CD4-positive, alpha-beta T cell treated with Interleukin-12 subunit alpha and Interleukin-12 subunit beta, for 1 hour (primary cell): Measurements from ENCODE around the gene DOCK2.

Source experiments
- DNase-seq: peaks from one replicate; pipeline ENCODE4 v3.0.0-alpha.2; 2020

Gene DOCK2

DNA sequence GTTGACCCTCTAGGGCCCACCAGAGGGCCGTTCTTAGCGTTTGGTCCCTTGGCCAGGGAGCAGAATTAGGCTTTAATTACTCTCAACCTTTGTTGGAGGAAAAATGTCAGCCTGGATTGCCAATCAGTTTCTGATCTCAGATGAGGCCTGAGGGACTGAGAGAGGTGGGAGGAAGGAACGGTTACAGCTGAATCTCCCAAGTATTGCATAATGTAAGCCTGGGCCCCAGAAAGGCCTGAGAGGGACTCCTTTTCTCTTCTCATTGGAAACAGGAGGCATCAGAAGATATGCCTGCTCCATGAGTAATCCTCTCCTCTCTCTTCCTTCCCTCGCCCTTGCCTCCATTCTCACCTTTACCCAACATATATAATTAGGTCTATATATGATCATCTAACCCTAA is 237.5 kb downstream of the DOCK2 start:
- no peak for DNase-seq

DNA sequence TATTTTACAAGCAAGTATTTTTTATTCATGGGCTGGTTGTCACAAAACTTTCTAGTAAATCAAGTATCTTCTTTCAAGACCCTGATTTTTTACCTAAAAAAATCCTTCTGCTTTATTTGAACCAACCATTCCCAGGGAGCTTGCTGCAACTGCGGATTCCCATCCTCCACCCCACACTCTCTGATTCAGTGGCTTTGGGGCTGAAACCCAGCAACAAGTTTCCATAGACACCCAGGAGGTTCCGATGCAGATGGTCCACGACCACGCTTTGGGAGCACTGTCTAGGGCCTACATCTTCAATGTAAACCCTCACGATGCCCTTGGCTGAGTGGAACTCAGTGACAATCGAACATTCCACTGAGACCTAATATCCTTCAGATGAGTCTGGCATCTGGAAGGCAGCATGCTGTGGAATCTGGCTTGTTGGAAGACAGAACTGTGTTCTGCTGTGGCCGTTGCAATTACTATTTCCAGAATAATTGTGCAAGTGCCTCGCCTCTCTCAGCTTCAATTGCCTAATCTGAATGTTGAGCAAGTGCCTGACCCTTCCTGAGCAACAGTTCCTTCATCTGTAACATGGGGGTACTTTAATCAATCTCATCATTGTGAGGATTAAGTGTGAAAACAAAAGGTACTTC is 238.1 kb downstream of the DOCK2 start:
- DNase-seq = no peak

DNA sequence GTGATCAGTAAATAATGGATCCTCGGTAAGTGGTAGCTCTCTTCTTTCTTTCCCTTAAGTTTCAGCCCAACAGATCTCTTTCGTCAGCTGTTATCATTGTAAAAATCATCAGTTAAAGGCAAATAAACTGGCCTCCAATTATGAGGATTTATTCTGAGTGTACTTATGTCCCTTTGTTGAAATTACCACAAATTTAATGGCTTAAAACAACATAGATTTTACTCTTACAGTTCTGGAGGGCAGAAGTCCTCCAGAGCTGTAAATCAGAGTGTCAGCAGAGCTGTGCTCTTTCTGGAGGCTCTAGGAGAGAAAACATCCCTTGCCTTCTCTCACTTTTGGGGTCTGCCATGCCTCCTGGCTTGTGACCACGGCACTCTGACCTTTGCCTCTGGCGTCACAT is 238.7 kb downstream of the DOCK2 start:
- no peak for DNase-seq

DNA sequence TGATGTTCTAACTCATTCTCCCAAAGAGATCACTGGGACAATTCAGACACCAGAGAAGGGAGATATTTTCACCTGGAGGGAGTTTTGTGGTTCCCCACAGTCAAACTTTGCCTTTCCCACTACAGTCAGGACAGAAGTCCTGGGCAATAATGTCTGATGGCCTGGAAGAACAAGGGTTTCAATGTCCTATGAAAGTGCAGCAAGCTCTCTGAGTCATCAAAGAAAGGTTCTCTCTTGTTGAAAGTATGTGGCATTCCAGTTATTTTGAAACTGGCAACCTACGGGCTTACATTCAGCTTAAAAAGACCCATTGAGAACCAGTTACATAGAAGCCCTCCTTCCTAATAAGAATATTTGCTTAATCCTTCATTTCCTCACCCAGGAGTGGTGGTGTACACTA is 239.3 kb downstream of the DOCK2 start:
- DNase-seq = no peak

DNA sequence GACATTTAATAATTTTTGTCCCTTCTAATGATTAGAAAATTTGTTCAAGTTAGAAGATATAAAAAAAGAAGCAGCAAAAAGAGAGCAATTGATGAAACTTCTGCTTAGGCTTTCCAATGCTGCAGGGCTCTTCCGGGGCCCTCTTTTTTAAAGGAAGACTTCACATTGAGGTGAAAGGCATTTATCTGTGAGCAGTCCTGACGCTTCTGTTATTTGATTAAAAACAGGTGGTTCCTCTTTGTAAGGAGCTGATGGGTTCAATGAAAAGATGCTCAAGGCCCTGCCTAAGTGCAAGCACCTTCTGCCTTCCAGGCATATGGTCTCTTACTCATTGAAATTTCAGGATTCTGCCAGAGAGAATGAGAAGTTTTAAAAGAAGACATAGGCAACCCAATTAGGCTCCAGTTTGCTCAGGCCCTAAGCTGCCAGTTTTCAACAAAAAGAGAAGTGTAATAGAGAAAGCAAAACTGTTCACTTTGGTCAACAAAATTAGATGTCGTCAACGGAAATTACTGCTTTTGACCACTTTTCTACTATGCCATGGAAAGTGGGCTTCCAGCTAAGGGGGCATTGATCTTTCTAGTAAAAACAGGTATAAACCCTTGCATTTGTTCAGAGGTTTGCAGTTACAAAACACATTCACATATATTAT is 243.1 kb downstream of the DOCK2 start:
- DNase-seq = no peak

DNA sequence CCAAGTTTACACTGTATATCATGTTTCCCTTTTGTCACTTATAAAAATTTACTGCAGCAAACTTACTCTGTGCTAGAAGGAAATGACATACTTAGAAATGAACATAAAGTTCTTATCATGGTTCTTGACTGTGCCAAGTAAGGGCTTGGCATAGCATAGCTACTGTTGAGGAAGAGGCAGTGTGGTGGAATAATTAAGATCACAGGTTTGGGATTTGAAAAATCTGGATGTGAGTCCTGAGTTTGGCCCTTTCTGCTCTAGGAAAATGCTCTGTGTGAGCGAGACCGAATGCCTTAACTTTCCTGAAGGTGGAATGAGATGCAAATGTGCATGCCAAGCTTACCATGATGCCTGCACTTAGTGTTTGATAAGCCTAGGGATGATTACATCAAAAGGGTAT is 243.7 kb downstream of the DOCK2 start:
- DNase-seq = no peak

DNA sequence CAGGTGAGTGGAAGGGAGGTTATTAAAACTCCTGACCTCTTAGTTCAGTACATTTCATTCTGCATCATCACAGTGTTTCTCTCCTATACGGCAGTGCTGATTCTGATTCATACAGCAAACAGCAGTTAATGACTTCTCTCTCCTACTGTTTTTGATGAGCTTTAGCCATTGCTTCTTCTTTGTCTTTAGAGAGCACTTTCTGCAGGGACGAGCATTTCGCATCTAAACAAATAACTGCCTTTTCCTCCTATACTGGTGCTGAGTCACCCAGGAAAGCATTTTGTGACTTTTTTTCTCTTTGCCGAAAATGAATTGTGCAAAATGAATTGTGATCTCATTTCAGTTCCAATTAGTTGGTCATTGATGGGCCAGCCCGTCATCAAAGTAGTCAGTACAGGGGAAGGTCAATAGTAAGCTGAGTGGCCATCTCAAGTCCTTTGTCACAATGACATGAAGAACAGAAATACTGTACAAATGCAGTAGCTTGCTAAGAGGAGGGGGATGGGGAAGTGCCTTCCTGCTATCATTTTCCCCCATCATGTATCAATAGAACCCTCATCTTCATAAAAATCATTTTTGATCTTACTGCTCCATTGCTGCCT is 244.7 kb downstream of the DOCK2 start:
- no peak for DNase-seq

DNA sequence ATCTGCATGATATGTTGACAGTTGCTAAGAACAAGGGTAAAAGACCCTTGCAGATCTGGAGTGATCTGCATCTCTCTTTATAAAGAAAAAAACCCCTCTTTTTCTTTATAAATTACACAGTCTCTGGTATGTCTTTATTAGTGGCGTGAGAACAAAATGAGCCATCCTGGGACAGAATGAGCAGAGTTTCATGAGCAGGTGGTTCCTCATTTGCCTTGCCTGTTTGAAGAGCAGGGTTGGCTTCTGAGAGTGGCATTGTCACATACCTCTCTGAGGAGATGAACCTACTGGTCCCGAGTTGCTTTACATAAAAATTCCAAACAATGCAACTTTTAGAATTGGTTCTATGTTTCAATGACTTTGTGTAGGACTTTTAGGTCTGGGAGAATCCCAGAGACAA is 249.0 kb downstream of the DOCK2 start:
- DNase-seq = no peak

DNA sequence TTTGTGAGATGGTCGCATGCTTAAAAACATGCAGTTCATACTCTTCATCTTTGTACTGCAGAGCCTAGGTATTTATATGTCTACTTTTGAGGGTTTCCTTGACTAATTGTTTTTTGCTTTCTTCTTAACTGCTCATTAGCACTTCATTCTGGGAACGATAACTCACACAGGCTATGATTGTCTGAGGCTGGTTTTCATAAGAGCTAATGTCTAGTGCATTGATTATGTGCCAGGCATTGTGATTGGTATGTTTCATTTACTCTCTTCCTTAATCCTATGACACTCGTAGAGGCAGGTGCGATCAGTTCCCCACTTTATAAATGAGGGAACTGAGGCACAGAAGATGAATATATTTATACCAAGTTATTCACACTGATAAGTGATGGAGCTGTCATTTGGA is 249.6 kb downstream of the DOCK2 start:
- DNase-seq = no peak

DNA sequence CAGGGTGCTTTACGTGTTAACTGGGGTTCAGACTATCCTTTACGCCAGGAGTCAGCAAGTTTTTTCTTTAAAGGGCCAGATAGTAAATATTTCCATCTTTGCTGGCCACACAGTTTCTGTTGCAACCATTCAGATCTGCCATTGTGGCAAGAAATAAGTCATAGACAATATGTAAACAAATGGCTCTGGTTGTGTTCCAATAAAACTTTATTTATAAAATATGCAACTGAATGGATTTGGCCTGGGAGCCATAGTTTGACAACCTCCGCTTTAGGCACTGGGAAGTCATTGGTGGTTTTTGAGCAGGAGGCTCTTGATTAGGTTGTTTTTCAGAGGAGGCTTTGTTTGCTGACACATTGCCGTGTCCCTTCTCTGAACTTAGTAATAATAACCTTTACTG is 252.5 kb downstream of the DOCK2 start:
- DNase-seq = no peak

DNA sequence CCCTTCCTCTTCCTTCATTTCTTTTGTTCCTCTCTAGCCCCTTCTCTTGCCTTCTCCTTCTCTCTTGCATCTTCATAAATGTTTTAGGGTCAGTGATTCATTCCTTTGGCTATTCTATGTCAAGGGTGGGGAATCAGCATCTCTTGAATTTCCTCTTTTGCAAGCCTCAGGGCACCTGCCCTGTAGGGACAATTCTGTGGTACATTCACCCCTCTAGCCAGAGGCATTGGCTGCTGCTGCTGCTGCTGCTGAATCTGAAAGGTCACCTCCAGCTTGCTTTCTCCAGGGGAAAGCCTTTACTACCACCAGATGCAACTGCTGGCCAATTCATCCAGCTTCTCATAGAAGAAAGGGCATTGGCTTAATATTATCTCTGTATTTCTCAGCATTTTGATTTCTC is 255.9 kb downstream of the DOCK2 start:
- no peak for DNase-seq

DNA sequence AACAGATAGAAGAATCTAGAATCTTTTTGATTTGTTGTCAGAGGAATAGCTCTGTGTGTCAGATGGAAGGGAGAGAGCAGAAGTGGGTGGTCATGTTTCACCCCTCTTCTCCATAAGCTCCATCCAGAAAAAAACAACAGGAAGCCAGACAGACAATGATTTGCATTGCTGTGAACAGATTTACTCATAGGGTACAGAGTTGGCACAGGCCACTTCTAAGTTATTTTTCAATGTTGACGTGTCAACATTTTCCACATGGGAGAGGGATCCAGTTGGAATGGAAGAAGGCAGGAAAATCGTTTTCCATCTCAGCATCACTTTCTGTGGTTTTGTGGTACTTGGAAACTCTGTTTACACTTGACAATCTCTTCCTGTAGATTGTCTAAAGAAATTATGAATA is 256.5 kb downstream of the DOCK2 start:
- DNase-seq = no peak

DNA sequence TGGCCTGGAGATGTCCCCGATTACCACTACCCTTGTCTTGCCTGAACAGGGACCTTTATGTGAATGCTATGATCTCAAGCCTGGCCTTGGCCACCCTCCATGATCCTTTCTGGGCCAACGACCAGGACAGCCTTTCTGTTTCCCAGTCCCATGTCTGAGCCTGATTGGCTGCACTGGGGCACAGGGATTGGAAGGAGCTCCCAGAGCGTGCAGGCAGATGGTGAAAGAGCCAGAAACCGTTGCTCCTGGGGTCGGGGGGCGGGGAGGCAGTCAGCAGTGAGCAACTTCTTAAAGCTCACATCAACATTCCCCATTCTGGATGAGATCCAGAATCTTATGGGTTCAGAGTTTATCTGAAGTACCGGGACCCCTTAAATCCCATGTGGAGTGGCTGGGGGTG is 258.9 kb downstream of the DOCK2 start:
- no peak for DNase-seq

DNA sequence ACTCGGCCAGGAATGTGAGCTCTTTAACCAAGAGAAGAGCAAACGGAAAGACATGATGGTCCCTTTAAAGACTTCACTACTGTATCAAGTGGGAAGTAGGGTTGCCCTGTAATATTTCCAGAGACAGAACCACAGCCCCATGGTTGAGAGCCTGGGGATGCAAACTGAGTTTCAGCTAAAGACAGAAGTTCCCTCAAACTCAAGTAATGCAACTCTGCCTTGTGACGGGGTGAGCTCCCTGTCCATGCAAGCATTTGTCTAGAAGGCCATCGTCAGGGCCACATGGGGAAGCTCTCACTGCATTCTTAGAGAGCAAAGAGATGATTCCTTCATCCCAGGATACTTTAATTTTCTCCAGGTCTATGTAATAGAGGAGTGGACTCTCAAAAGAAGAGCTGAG is 260.4 kb downstream of the DOCK2 start:
- no peak for DNase-seq

DNA sequence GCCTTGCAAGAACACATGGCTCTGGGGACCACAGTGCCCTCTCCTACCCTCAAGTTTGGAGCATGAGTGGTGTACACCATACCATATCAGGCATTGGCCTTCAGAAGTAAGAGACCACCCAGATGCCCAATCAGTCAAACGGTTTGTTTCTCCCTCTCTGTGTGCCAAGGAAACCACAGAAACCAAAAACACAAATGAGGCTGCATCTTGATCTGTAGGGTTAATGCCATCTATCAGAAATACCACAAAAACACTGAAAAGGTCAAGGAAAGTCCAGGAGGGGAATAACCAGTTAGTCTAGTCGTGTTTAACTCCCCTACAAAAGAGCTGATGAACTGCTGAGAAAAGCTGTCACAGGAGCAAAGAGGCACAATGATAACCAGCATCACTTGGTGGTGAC is 264.8 kb downstream of the DOCK2 start:
- DNase-seq = no peak

DNA sequence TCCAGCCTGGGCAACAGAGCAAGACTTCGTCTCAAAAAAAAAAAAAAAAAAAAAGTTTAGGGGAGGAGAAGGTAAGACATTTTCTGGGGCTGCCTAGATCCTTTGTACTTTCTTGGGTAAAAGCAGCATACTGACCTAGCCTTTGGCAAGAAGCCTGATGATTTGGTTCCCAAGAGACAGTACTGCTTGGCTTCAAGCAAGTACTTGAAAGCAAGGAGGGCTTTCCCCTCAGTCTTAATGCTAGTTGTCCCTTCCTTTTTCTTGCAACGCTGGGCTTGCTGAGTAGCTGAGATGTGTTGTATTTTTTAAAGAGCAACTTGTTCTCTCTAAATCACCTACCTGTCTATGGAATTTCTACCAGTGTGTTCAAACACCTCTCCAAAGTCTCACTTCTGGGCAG is 267.0 kb downstream of the DOCK2 start:
- no peak for DNase-seq

DNA sequence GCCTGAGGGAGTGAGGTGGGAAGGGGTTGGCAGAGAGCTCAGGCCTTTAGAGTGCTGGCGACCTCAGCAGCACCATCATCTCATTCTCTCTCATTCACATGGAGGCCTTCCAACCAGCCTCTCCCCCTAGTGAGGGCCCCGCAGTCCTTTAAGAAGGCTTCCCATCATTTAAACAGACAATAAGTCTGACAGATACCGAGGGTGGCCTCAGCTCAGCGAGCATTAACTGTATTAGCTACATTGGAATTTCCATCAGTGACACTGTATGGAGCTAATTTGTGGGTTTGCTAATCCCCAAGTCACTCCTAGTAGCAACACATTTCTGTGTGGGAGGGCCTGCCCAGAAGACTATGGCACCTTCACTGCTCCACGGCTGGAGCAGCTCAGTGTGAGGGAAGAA is 267.4 kb downstream of the DOCK2 start:
- DNase-seq = no peak

DNA sequence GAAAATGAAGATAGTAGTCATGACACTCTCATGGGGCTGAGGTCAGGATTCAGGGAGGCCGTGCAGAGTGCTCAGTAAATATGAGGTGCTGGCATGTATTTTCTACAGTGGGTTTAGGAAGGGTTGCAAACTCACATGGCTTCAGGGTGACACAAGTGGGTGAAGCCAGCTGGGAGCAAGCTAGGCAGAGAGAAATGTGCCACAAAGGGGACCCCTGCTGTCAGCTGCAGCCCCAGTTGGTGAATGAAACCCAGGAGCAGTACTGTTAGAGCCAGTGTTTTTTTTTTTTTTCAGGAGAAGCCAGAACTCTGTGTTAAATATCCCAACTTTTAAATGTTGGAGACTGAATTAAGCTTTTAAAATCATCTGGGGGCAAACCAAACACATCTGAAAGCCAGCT is 267.9 kb downstream of the DOCK2 start:
- DNase-seq = no peak

DNA sequence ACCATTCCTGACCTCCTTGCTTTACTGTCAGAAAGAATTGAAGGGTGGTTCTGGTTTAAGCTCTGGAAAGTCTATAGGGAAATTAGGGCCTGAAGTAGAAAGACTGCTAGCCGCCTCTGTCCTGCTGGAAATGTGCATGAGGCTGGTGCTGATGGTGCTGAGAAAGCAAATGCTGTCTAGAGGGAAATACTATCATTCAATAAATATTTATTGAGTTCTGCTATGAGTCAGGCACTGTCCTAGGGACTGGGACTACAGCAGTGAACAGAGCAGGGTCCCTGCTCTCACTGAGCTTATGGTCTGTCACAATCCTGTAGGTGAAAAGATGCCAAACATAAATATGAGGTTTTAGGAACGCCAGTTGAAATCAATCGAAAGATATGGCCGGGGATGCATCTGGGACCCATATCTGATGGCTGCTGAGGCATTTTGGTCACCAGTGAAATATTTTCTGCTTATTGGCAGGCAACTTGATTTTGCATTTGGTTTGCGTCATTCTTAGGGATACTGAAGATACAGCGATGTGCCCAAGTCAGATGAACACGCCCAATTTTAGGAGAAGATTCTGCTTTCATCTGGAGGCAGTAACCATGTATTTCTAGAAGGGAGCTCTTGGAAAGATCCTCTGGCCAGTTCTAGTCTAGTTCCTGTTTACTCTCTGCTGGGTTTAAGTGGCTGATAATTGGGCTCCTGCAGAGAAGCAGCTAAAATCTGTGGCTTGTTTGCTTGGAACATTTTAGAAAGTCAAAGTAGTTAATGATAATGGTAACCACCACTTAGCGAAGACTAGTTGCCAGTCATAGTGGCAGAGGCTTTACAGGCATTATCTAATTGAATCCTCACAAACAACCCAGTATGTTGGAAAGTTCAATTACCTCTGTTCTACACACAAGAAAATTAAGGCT is 269.9 kb downstream of the DOCK2 start:
- DNase-seq = no peak

DNA sequence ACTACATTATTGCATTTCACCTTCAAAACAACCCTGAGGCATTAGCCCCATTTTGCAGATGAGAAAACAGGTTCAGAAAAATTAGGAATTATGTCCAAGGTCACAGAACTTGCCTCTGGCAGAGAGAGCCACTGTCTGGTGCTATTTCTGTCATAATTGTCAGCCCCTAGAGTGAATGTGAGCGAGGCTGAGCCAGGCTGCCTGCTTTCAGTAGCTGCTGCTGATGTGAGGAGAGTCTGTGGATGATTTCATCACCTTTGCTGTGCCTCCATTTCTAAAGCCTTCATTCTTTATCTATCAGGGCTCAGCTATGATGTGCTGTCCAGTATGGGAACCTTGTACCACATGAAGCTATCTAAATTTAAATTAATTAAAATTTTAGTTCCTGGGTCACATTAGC is 271.8 kb downstream of the DOCK2 start:
- no peak for DNase-seq

DNA sequence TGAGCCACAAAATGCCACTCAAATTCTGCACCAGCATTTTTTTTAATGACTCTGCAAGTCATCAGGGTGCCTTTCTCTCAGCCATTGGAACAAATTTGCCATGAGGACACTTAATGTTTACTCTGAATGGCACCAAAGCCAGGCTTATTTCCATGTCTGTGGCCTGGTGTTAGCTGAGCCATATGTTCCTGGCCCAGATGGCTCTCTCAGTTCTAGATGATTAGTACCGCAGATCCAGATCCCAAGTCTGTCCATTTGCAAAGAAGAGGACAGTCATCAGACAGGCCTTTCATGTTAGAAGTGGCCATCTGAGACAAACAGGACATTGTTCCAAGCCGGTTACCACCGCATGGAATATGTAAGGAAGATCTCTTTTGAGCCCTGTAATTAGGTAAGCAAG is 272.9 kb downstream of the DOCK2 start:
- DNase-seq = no peak

DNA sequence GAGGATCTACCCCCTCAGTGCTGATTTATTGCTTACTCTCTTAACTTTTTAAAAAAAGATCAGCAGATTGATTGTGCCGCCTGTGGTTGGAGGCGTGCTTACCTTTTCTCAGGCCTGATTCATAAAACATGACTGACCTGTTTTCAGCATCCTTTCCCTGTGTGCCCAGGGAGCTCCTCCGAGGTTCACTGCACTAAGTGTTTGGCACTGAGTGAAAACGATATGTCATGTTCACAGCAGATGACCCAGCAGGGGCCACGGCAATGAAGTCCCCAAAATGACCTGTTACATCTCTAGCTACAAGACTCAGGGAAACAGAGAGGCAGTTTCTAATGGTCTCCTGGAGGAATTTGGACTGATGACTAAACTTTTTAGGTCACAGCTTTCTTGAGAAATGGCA is 273.3 kb downstream of the DOCK2 start:
- DNase-seq = no peak

DNA sequence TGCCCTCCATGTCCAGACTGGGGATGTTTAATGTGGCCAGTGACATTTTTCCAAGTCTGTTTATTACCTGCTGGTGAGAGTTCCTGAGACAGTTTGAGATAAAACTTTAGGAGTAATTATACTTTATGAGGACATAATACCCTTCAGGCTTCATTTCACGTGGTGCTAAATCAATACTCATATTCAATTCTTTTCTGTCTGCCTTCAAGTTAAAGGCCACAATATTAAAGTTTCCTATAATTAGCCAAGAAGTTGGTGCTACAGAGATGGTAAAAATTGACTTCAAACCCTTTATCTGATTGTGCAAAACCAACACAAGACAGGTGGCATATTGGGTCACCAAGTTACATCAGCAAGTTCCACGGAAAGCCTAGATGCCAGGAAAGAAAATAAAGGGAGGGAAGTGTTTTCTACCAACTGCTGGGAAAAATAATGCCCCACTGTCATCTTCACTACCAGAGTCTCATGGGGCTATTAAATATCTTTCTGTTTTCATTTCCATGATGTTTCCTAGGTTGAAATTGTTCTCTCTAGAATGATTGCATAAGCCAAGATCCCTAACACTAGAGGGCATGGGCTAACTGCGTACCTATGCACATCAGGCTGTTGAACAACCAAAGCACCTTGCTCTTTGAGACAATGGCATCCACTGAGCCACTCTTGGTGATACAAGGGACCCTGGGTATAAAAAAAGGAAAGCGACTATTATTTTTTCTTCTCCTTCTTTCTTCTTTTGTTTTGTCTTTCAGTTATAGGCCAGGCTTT is 274.6 kb downstream of the DOCK2 start:
- DNase-seq = no peak
